H54 (cell line): ENCODE results near the gene BRD7.

Experiments used
- DNase-seq: peaks from one replicate; pipeline ENCODE4 v3.0.0; 2011; ENCODE audit warnings: low spot score, mixed read lengths; ENCODE audit not compliant: insufficient read length
- FAIRE-seq: peaks from 3 replicates; lab custom pipeline; 2011; peaks lifted over from hg19 to GRCh38; lab: Jason Lieb, UNC
- POLR2A ChIP-seq: IDR thresholded peaks from 2 replicates; pipeline ENCODE4 v1.6.1; 2011; ENCODE audit warnings: low read depth, mild to moderate bottlenecking, low read length

BRD7 gene

DNA sequence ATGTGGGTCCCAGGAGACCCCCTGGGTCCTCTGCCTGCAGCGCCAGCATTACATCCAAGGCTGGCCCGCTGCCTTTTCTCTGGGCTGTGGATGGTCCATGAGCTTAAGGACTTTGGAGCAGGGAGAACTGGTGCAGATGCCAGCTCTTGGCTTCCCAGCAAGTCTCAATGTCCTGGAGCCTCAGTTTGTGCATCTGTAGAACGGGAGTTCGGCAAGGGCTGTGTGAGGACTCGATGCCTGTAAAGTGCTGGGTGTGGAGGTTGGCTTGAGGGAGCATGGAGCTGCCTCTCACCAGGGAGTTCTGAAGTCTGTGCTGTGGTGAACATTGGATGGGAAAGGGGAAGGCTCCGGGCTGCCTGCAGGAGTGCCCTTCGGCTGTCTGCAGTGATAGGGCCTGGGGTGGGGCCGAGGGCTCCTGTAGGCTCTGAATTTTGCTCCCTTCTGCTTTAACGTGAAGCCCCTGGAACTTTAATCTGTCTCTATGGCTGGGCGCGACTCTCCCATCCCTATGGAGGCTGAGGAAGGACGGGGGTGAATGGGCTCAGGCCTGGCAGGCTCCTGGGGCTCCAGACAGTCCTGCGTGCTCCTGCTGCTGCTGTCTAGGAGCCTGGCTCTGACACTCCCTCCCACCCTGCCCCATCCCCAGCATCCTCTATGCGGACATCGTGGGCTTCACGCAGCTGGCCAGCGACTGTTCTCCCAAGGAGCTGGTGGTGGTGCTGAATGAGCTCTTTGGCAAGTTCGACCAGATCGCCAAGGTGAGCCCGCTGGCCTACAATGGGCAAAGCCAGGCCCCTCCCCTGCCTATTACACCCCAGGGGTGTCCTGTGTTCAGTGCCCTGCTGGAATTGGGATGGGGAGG, 74.6 kb downstream of the BRD7 start:
- DNase-seq = no peak
- FAIRE-seq = no peak
- no peak for TF ChIP-seq POLR2A

DNA sequence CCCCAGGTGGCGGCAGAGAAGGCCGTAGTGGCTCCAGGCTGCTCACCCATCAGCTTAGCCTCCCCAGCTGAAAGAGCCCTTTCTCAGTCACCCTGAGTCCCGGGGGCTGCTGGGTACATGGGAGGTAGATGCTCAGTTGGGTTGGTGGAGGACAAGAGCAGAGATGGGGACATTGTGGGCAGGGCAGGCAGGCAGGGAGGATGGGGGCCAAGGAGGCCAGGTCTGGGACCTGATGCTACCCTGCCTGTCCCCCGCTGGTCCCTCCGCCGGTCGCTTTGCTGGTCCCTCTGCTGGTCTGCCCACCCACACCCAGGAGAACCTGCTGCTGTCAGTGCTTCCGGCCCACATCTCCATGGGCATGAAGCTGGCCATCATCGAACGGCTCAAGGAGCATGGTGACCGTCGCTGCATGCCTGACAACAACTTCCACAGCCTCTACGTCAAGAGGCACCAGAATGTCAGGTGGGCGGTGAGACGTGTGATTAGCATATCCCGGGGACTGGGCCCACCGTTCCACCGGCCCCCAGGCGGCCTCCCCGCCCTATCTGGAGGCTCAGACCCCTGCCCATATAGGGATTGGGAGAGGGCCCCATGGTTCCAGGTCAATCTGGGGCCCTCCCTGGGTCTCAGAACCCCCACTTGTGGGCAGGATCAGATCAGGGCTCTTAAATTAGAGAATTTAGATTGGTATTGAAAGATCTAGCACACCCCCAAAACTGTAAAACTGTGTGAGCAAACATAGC, 75.6 kb downstream of the BRD7 start:
- FAIRE-seq (no peak), DNase-seq (no peak)
- TF ChIP-seq POLR2A = no peak

DNA sequence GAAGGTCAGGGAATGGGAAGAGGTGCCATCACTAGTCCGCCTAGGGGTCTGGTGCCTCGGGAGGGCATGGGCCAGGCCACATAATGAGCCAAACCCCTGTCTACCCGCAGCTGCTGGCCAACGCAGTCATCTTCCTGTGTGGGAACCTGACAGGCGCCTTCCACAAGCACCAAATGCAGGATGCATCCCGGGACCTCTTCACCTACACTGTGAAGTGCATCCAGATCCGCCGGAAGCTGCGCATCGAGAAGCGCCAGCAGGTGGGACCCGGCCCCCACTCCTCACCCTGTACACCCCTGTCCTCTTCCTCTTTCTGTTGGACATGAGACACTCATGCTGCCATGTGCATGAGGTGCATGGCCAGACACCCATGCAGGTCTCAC, 76.2 kb downstream of the BRD7 start:
- no peak for TF ChIP-seq POLR2A
- no peak for FAIRE-seq
- no peak for DNase-seq

DNA sequence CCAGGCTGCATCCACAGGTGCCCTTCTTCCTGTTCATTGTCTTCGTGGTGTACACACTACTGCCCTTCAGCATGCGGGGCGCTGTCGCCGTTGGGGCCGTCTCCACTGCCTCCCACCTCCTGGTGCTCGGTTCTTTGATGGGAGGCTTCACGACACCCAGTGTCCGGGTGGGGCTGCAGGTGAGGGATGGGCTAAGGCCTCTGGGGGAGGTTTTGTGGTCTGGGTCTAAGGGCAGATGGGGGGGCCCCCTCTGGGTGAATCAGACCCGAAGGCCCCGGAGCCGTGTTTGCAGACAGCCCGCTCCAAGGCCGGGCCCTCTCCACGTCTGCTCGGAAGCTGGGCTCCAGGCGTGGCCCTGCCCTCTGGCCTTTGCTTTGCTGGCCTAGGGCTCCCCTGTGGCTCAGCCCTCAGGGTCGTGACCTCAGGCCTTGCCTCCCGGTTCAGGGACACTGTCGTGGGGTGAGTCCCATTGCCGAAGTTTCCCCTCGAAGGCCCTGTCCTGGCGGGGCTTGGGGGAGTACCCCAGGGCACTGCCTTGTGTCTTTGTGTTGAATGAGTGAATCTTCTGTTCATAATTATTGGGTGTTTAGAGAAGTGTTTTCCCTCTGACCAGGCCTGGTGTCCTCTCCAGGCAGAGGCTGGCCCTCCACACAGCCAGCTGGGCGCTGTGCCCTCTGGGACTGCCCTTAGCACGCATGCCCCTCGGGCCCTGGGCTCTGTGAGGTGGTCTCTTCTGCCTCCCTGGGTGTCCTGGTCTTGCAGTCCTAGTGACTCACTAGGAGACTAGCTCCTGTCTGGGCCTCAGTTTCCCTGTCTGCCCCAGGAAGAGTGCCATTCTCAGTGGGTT, 76.8 kb downstream of the BRD7 start:
- FAIRE-seq = no peak
- DNase-seq = no peak
- TF ChIP-seq POLR2A = no peak

DNA sequence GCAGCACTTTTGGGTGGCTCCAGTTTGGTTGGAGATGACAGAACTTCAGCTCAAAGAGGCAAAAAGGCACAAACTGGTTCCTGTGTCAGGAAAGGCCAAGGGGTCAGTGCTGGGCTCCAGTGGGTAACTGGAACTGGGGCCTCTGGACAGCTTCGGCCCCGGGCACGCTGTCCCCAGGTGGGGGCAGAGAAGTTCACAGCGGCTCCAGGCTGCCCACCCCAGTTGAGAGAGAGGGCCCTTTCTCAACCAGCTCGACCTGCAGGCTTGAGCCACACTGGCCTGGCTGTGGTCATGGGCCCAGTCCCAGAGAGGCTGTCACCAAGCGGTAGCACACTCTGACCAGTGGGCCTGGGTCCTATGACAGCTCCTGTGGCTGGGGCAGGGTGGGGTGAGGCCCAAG, 77.9 kb downstream of the BRD7 start:
- DNase-seq = no peak
- FAIRE-seq = no peak
- TF ChIP-seq POLR2A = no peak

DNA sequence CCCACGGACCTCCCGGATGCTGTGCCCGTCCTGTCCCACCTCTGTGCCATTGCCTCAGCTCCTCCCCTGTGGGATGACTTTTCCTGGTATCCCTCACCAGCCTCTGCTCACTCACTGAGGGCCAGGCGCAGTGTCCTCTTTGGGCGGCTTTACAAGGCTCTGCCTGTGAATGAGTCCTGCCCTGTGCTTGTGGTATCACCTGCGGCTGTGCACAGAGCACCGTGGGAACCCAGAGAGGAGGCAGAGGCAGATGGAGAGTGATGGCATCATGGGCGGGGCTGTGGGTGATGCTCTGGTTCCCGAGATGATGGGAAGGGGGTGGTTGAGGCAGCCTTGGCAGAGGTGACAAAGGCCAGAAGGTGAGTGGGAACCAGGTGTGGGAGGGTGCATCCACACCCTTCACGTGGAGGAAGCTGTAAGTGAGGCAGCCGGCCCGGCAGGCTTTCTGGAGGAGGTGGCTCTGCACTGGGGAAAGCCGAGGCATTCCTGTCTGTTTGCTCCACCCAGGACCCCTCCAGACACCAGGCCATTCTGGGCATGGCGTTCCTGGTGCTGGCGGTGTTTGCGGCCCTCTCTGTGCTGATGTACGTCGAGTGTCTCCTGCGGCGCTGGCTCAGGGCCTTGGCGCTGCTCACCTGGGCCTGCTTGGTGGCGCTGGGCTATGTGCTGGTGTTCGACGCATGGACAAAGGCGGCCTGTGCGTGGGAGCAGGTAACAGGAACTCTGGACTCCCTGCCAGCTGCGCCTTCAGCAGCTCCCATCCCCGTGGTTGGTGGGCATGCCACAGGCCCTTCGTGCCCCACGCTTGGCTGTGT, 78.6 kb downstream of the BRD7 start:
- no peak for TF ChIP-seq POLR2A
- no peak for DNase-seq
- no peak for FAIRE-seq

DNA sequence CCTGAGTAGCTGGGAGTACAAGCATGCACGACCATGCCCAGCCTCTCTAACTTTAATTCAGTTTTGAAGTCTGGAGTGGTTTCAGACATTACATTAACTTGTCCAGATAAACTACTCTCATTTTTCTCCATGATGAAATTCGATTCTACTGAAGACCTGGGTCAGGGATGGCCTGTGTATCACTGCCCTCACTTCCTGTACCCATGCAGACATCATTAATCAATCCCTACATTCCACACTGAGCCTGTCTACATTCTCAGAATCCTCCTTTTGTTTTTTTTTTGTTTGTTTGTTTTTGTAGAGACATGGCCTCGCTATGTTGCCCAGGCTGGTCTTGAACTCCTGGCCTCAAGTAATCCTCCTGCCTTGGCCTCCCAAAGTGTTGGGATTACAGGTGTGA, 79.9 kb downstream of the BRD7 start:
- DNase-seq = no peak
- no peak for FAIRE-seq
- TF ChIP-seq POLR2A = no peak

DNA sequence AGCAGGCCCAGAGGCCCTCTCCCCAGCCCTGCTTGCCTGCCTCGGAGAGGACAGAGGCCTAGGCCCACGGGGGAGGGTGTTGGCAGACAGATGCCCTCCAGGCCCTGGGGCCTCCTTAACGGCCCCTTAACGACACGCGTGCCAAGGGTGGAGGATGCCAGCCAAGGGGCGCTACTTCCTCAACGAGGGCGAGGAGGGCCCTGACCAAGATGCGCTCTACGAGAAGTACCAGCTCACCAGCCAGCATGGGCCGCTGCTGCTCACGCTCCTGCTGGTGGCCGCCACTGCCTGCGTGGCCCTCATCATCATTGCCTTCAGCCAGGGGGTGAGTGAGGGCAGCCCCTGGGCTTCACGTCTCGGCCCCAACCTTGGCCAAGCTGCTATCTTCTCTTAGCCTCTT, 80.8 kb downstream of the BRD7 start:
- no peak for TF ChIP-seq POLR2A
- no peak for FAIRE-seq
- DNase-seq = no peak

DNA sequence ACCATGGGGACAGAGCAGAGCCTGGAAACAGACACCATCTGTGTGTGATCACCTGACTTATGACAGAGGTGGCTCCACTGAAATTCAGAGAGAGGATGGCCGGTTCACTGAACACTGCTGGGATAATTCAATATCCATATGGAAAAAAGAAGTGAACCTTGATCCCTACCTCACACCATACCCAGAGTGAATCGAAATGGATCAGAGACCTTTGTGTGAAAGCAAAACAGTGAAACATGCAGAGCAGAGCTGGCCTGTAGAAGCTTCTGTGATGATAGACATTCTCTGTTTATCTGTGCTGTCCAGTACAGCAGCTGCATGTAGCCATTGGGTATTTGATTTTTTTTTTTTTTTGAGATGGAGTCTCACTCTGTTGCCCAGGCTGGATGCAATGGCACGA, 82.1 kb downstream of the BRD7 start:
- FAIRE-seq (no peak), DNase-seq (no peak)
- TF ChIP-seq POLR2A = no peak

DNA sequence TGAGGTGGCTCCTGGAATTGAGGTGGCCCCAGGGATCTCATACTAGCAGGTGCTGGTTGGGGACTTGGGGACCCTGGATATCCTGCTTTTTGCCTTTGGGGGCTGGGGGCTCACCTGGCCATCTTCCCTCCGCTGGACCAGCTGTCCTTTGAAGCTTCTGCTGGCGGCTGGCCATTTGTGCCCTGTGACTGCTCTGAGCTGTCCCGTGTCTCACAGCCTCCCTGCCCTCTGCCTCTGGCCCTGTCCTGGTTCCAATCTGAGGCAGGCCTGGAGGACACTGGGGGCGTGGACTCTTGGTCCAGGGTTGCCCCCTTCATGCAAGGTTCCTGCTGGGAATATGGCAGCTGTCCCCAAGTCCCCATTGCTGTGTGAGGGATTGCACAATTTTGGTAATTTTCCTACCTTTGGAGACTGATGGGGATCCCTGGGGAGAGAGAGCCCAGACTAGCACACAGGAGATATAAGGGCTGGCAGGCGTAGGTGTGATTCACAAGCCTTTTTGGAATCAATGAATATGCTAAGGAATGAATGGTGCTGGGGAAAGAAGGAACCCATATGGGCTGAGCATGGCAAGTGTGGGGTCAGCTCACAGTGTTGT, 83.3 kb downstream of the BRD7 start:
- DNase-seq = no peak
- TF ChIP-seq POLR2A = no peak

DNA sequence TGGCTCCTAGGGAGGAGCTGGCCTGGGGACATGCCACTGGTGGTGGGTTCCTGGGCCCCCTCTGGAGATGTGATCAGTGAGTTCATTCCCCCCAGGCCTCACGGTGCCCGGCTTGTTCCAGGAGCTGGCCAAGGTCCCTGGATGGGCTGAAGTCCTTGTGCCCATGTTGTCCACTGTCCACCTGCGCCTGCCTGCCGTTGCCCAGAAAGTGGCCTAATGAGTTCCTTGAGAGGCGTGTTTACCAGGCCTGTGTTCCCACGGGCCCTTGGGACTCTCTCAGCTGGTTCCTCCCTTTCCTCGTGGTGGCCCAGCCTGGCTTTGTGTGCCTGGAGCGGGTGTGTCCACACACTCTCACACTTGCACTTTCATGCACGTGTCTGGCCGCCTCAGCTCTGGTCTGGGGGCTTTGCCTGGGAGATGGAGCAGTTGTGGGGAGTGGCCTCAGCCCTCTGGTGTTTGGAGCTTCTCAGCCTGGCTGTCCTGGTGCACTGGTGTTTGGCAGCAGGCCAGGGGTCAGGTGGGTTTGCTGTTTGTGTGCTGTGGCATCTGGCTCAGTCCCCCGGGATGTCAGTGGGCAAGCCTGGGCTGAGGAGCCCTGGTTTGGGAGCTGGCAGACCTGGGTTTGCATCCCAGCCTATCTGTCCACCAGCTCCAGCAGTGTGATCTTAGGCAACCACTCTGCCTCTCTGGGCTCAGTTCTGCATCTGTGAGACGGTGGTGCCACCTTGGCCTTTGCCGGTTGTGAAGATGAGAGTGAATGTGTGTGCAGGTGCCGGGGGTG, 84.5 kb downstream of the BRD7 start:
- no peak for FAIRE-seq
- no peak for DNase-seq
- no peak for TF ChIP-seq POLR2A

More for the DNA sequence above, 83.3 kb downstream of the BRD7 start:
- no peak for FAIRE-seq

DNA sequence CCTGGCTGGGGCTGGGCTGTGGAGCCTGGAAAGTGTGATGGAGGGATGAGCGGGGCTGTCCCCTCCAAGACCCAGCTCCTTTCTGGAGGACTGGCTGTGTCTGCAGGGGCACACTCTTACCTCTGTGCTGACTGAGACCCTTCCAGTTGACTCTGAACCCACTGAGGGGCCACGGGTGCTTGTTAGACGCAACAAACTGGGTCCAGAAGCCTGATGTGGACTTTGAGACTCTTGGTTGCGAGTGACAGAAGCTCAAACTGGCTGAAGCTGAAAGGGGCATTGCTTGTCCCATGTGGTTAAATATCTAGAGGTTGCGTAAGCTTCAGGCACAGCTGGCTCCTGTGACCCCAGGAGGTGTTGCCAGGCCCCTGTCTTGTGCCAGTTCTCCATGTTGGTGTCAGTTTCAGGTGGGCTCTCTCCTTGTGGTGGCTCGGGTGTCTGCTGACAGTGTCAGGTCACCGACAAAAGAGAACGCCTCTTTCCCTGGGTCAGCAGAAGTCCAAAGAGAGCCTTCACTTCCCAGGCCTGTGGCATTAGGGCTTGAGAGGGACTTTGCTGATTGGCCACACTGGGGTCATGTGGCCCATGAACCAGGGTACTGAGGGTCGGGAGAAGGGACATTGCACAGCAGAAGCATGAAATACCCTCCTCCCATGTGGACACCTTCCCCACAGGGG, 85.7 kb downstream of the BRD7 start:
- DNase-seq (no peak), FAIRE-seq (no peak)
- no peak for TF ChIP-seq POLR2A
